D721Med (cell line): ENCODE results near the gene ATP1A4.

Experiments used
- DNase-seq: peaks from one replicate; pipeline ENCODE4 v3.0.0; 2011; ENCODE audit warnings: low spot score; ENCODE audit not compliant: insufficient read length
- FAIRE-seq: peaks from 2 replicates; lab custom pipeline; 2011; peaks lifted over from hg19 to GRCh38; lab: Jason Lieb, UNC
- CTCF ChIP-seq: IDR thresholded peaks from 2 replicates; pipeline ENCODE4 v1.5.1; 2012; ENCODE audit warnings: mild to moderate bottlenecking, control low read depth; ENCODE audit not compliant: insufficient read depth; ENCODE audit errors: missing control alignments

Gene ATP1A4

GRCh38 chr1:160207771-160208556, 56.6 kb downstream of the ATP1A4 start:
- no peak for FAIRE-seq
- TF ChIP-seq CTCF: no peak

DNA sequence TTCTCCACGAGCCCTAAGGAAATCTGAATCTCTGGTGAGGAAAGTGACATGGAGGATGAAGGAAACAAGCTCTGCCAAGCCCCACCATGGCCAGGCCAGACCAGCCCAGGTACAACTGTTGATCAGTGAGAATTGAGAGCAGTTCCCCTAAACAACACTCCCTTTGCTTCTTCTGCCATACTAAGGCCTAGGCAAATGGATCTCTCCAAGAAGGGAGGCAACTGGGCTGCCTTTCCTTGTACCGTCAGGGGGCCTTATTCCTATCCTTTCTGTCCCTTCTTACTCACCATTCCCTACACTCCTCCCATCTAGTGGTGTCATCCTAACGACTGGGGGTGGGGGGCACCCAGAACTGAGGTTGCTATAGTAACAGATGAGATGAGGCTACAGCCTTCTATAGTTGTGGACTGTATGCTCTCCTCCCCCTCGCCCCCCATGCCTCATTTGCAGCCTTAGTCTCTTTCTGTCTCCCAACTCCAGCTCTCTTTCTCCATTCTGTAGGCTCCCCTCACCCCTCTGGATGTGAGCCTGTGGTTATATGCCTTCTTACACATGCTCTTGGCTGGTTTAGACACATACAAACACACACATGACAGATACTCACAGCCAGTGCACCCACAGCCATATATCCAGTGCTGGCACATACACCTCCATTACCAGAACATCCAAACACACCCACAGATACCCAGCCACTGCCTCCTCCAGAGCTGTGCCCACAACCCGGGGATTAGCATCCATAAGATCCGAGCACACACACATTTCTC, 57.3 kb downstream of the ATP1A4 start:
- no peak for FAIRE-seq

More at GRCh38 chr1:160207771-160208556, 56.6 kb downstream of the ATP1A4 start:
- DNase-seq: no peak

GRCh38 chr1:160209321-160210046, 58.1 kb downstream of the ATP1A4 start:
- DNase-seq (peak; percentile 71), FAIRE-seq (no peak)
- TF ChIP-seq CTCF: no peak

More for the DNA sequence above, 57.3 kb downstream of the ATP1A4 start:
- no peak for TF ChIP-seq CTCF
- DNase-seq: no peak

DNA sequence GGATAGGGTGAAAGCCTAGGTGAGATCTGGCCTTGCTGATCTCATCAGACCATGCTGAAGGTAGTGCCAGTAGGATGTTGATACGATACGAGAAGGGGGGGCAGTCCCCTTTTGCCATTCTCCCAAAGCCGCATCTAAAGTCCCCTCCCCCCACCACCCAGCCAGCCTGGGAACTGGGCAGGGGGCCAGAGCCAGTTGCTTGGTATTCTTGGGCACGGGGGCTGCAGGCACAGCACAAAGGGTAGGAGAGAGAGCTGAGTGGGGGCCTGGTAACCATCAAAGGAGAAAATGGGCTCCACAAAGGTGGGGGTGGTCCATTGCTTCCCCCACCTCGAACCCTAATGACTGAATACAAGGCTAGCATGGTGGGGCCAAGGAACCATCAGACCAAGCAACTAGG, 59.2 kb downstream of the ATP1A4 start:
- no peak for TF ChIP-seq CTCF

GRCh38 chr1:160211046-160211790, 59.8 kb downstream of the ATP1A4 start:
- no peak for TF ChIP-seq CTCF
- no peak for DNase-seq
- FAIRE-seq: no peak

More for the DNA sequence above, 59.2 kb downstream of the ATP1A4 start:
- FAIRE-seq (no peak), DNase-seq (no peak)

GRCh38 chr1:160214481-160215140, 63.2 kb downstream of the ATP1A4 start:
- FAIRE-seq (no peak), DNase-seq (no peak)
- no peak for TF ChIP-seq CTCF
